GM21576 (cell line): ENCODE measurements around the gene SDC3.

Source experiments
- ATAC-seq: cut with Tn5 transposase; IDR thresholded peaks from one replicate; pipeline ENCODE4 v1.9.1; 2021; ENCODE audit warnings: mild to moderate bottlenecking, moderate library complexity; ENCODE audit not compliant: unreplicated experiment

Gene SDC3

GRCh38 chr1:30905916-30906620 is 2.5 kb downstream of the SDC3 start:
- no peak for ATAC-seq

DNA sequence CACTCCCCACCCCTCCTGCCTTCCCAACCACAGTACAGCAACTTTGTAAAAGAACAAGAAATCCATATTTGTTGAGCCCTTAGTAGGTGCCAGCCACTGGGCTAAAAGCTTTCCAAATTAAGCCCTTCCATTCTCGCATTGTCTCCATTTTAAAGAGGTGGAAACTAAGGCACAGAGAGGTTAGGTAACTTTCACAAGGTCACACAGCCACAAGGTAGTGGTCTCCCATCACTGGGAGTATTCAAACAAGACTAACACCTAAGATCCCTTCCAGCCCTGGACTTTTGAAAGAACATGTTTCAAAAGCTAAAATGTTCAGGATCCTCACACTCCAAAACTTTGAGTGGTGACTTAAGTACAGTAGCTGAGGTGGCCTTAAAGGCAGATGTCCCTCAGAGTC is 3.2 kb downstream of the SDC3 start:
- ATAC-seq, result no peak

GRCh38 chr1:30904962-30905335 is 3.6 kb downstream of the SDC3 start:
- ATAC-seq, result no peak

DNA sequence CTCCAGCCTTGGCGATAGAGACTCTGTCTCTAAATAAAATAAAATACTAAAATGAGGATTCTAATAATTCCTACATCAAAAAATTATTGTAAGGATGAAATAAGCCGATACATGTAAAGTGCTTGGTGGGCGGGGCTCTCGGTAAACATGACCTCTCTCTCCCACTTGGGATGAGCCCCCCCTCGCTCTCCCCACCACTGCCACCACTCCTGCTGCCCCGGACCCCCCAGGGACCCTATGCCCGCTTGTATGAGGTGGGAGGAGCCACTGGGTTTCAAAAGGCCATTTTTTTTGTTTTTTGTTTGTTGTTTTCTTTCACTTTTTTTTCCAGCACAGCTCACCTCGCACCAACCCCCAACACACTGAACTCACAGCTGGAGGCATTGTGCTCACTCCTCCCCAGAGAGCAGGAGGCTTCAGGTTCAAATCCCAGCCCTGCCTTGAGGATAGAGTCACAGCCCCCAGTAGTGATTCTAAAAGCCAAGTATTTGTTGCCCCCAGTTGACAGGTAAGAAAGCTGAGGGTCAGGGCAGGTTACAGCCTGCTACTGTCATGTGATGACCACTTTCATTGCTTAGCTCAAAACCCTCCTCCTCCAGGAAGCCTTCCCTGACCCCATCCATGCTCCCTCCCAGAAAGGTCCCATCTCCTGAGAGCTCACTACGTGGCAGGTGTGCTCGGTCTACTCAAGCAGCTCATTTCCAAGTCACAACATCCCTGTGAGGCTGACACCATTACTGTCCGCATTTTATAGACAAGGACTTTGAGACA is 4.2 kb downstream of the SDC3 start:
- ATAC-seq, result no peak

DNA sequence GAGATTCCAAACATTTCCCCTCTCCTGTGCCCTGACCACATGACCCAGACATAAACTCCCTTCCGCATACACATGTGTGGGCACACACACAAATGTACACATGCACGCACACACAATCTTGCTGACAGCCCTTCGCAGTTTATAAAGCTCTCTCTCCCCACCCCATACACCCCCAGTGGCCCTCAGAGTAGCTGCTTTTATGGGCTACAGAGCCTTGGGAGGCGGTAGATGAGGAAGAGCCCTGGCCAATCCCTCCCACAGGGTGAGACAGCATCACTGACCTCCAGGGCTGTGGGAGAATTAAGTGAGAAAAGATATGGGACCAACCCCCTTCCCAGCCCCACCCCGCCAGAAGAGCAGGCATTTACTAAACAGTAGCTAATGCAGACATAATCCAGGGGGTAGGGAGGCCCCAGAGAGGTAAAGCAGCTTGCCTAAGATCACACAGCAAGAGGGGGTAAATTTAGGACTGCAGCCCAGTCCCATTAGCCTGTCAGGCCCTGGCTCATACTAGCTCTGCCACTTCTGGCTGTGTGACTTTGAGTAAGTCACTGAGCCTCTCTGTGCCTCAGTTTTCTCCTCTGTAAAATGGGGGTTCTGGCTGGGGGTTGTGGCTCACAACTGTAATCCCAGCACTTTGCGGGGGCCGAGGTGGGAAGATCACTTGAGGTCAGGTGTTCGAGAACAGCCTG is 5.1 kb downstream of the SDC3 start:
- no peak for ATAC-seq

GRCh38 chr1:30902593-30903290 is 5.8 kb downstream of the SDC3 start:
- ATAC-seq, result no peak

GRCh38 chr1:30901798-30902581 is 6.6 kb downstream of the SDC3 start:
- no peak for ATAC-seq

DNA sequence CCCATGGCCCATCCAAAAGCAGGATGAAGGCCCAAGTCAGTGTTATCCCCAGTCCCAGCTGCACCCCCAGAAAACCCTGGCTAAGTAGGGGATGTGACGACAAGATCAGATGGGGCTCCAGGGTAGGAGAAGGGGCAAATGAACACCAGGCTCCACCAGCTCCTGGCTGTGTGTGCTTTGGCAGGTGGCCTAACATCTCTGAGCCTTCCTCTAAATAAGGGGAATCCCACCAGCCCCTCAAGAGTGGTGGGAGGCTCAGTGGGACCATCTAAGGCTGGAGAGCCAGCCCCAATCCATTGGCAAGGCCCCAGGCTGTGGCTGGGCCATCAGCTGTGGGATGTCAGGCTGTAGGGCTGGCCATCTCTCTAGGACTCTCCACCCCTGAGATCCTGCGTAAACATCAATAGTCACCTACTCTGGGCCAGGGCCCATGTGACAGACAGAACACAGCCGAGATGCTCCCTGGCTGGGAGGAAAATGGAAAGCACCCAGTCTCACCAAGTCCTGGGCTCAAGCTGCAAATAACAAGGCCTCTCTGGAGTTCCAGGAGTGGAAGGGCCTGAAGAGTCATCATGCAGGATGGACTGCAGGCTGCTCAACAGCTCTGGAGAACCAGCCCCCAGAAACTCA is 7.5 kb downstream of the SDC3 start:
- ATAC-seq, result no peak

- ATAC-seq, result no peak
These were observed 8.1 kb downstream of the SDC3 start for GRCh38 chr1:30900486-30900885.

- ATAC-seq, result no peak
These were observed 8.8 kb downstream of the SDC3 start for GRCh38 chr1:30899577-30900389.

- ATAC-seq, result no peak
These were observed 10.3 kb downstream of the SDC3 start for GRCh38 chr1:30898031-30898815.

GRCh38 chr1:30896905-30897304 is 11.7 kb downstream of the SDC3 start:
- no peak for ATAC-seq

GRCh38 chr1:30895944-30896660 is 12.5 kb downstream of the SDC3 start:
- ATAC-seq, result no peak

DNA sequence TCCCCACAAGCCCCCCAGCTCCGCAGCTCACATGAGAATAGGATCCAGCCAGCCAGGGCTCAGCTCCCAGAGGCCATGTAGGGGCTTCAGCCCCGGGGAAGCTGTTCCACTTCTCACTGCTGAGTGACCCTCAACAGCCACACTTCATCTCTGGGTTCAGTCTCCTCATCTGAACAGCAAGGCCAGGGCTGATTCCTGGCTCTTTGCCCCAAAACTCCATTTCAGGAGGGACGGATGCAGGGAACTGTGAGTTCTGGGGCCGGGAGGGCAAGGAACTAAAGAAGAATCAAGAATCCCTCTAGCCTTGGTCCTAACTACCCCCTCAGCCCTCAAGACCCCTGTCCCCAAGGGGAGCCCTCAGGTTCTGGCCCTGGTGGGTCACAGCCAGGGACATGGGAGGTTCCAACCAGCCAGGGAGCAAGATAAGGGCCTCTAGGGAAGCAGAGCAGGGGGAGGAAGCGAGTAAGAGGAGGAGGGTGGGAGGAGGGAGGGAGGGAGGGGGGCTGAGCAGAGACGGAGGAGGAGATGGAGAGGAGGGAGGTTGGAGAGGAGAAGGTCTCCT is 13.1 kb downstream of the SDC3 start:
- ATAC-seq, result no peak

DNA sequence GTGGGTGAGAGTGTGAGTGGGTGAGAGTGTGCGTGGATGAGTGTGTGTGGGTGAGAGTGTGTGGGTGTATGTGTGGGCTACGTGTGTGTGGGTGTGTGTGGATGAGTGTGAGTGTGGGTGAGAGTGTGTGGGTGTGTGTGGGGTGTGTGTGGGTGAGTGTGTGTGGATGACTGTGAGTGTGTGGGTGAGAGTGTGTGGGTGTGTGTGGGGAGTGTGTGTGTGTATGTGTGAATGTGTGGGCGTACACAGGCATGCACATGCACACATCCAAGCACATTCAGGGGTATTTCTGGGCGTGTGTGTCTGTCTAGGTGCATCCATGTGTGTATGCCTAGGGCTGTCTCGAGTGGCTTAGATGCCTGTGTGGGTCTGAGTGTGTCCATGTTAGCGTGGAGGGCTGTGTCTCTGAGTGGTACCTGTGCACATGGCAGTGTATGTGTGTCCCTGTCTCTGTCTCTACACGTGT is 14.0 kb downstream of the SDC3 start:
- ATAC-seq, result no peak

DNA sequence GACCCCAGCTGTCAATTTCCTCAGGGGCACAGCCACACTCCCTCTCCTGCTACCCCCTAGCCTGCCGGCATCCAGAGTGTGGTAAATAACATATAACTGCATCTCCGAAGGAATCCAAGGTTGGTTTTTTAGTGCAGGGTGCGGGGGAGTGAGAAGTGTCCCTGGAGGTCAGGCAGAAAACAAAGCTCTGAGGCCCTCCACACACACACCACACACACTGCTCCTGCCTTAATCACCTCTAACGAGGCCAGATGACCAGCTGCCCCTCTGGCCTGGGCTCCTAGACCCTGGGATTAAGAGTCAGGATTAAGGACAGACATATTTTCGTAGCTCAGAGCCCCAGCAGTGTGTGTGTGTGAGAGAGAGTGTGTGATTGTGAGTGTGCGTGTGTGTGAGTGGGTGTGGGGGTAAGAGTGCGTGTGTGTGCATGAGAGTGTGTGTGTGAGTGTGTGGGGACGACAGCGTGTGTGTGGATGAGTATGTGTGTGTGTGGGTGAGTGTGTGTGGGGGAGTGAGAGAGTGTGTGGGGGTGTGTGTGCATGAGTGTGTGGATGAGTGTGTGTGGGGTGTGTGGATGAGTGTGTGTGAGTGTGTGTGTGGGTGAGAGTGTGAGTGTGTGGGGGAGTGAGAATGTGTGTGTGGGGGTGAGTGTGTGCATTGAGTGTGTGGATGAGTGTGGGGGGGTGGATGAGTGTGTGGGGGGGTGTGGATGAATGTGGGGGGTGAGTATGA is 14.6 kb downstream of the SDC3 start:
- ATAC-seq, result no peak

DNA sequence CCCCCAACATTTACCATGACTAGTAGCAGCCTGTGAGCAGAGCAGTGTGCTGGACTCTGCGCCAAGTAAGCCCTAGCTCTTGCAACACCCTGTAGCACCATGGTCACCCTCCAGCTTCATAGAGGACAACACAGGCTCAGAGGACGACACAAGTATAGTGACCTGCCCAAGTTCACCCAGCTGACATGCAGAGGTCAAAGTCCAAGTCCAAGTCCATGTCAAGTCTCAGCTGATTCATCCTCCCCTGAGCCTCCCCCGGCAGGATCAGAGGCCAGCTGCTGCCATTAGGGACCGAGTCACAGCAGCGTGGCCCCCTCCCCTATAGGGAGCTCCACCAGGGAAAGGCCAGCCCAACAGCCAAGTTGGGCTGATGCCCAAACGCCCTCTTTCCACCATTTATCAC is 15.9 kb downstream of the SDC3 start:
- ATAC-seq, result no peak
